Stimulated activated CD4-positive, alpha-beta T cell treated with anti-CD3 and anti-CD28 coated beads, Interleukin-2, amount 100 ng/mL, for 48 hours (primary cell): ENCODE measurements around the gene GOLGB1.
"Not testable (repeated sequence)": the region's sequence is repeated elsewhere in the genome, so short reads cannot be mapped to it uniquely, and the experiment has no call there.

Source experiments
- DNase-seq, 2 donors: peaks; one replicate each; pipeline ENCODE4 v3.0.0-alpha.2; 2020

Gene GOLGB1, protein sequence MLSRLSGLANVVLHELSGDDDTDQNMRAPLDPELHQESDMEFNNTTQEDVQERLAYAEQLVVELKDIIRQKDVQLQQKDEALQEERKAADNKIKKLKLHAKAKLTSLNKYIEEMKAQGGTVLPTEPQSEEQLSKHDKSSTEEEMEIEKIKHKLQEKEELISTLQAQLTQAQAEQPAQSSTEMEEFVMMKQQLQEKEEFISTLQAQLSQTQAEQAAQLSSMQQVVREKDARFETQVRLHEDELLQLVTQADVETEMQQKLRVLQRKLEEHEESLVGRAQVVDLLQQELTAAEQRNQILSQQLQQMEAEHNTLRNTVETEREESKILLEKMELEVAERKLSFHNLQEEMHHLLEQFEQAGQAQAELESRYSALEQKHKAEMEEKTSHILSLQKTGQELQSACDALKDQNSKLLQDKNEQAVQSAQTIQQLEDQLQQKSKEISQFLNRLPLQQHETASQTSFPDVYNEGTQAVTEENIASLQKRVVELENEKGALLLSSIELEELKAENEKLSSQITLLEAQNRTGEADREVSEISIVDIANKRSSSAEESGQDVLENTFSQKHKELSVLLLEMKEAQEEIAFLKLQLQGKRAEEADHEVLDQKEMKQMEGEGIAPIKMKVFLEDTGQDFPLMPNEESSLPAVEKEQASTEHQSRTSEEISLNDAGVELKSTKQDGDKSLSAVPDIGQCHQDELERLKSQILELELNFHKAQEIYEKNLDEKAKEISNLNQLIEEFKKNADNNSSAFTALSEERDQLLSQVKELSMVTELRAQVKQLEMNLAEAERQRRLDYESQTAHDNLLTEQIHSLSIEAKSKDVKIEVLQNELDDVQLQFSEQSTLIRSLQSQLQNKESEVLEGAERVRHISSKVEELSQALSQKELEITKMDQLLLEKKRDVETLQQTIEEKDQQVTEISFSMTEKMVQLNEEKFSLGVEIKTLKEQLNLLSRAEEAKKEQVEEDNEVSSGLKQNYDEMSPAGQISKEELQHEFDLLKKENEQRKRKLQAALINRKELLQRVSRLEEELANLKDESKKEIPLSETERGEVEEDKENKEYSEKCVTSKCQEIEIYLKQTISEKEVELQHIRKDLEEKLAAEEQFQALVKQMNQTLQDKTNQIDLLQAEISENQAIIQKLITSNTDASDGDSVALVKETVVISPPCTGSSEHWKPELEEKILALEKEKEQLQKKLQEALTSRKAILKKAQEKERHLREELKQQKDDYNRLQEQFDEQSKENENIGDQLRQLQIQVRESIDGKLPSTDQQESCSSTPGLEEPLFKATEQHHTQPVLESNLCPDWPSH (N-terminal part only)

DNA sequence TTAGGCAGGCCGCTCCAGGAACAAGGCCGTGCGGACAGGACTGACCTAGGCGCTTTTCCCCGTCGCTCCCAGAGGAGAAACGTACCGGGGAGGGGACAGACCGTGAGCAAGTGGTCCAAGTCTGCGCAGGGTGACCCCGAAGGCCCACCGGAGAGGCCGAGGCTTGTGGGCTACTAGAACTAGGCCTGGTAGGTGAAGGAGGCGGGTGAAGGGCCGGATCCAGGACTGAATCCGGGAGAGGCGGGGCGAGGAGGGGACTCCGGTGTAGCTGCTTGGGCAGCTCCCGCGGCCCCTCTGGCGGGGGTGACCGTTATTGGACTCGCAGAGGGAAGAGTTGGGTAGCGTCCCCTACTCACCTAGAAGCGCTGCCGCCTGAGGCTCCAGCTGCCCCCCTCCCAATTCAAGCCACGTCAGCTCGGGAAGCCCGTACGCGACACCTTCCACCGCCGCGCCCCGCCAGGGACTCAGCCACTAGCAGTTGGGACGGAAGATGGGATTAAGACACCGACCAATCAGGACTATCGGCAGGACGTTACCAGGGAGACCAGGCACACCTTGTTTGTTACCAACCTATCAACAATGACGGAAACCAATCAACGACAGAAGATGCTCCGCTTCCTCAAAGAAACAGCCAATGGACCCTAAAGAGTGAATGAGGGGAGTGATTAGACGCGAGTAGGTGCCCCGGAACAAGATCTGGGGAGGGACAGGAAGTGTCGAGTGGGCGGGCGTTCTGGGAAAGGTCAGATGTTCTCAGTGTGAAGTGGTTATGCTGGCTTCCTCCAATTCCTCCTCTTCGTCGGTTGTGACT, at the start of gene GOLGB1:
GOLGB1 (minus strand) TSS at position 466 of the 811 bp plus-strand sequence. CDS start 18,770 bp downstream, outside the sequence.
- peak; percentile 82 to 87 for DNase-seq

- no peak for DNase-seq
These were observed 47.4 kb upstream of the GOLGB1 start for GRCh38 chr3:121796970-121797369.

- no peak for DNase-seq
These were observed 44.9 kb upstream of the GOLGB1 start for GRCh38 chr3:121794264-121794983.

GRCh38 chr3:121793078-121793477, 43.5 kb upstream of the GOLGB1 start:
- no peak for DNase-seq

DNA sequence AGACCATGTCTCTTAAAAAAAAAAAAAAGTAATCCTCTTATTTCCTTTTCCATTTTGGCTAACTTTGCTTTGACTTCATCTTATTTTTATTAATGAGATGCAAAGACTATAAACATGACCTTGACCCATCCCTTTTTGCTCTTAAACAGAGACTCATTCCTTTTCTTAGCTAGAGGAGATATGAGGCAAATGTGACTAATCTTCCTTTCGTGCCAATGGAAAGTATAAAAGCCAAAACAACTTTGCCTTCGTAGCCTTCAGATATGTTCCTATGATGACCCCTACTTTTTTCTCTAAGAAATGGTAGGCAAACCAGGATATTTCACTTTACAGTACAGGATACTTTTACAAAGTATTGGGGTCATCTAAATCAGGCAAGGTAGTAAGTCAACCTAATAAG, 36.9 kb upstream of the GOLGB1 start:
- no peak for DNase-seq

DNA sequence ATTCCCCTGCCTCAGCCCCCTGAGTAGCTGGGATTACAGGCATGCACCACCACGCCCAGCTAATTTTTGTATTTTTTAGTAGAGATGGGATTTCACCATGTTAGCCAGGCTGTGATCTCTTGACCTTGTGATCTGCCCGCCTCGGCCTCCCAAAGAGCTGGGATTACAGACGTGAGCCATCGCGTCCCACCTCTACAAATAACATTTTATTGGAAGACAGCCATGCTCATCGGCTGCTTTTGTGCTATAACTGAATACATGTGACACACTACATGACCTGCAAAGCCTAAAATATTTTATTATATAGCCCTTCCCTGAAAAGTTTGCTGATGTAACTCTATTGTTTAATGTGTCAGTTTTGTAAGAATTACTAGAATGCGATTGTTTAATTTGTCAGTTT, 33.2 kb upstream of the GOLGB1 start:
- DNase-seq: not testable (repeated sequence)

DNA sequence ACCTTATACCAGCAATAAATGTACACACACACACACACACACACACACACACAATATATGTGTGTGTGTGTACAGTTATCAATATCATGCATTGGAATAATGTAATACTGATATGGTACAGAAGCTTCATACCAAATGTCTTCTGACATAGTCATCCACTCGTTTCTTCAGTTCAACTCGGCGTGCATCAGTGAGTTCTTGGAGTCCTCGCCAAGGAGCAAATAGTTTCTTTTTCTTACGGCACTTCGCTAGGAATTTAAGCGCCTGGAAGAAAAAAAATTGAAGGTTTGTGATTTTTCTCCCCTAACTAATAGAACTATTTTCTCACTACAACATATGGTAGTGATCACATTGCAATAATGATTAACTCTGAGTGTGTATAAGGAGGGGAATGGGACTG, 32.1 kb upstream of the GOLGB1 start:
- no peak for DNase-seq

GRCh38 chr3:121775095-121775494, 25.6 kb upstream of the GOLGB1 start:
- DNase-seq: not testable (repeated sequence)

DNA sequence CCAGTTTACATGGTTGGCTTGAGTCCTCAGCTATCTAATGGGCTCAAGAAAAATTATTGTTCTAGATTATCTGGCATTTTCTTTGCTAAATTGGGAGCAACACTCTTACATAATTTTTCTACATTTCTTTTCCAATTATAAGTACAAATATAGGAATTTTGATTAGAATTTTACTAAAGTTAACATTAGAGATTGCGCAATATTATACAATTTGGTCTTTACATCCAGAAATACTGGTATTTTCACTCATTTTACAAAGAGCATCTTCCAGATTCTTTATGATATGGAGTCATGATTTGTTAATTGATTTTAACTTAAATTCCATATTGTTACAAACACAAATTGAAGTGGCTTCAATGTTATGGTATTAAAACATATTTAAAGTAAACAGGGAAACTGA, 19.7 kb upstream of the GOLGB1 start:
- DNase-seq: no peak

DNA sequence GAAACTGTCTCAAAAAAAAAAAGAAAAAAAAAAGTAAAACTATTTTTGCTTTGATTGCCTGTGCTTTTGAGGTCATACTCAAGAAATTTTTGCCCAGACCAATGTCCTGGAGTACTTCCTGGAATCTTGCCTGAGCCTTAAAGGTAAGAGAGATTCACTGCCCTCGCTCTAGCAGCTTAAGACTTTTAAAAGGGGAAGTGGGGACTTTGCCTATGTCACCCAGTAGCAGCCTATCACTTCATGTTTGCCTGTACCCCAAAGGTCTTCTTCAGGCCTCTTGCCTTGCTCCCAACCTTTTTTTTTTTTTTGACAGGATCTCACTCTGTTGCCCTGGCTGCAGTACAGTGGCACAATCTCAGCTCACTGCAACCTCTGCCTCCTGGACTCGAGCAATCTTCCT, 18.9 kb upstream of the GOLGB1 start:
- no peak for DNase-seq

GRCh38 chr3:121759541-121760202, 10.1 kb upstream of the GOLGB1 start:
- no peak for DNase-seq

DNA sequence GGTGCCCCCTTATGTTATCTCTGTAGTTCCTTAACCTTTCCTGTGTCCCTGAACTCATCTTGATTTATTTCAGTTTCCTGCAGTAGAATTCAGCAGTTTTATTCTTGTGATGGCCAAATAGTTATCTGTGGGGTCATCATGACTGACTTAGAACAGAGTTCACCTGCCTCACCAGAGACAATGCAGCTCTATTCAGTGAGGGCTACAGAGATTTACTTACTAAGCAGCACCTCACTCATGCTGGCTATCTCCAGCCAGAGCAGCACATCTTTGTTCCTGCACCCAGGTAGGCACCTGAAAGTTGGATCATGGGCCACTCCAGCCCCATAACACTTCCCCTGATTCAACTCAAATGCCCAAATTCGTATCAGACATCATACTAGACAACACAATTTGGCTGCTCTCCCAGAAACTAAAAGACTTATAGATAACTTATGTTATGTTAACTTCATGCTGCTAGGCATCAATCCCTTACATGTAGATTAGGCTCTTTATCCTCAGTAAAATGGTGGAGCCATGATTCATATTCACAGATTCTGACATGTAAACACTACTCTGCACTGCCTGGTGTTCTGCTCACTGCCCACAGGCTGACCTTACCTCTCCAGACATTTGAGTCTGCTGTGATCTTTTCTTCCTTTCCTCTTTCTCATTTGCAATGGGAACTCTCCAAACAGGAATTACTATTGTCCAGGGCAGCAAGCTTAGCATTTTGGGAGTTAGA, 9.3 kb upstream of the GOLGB1 start:
- DNase-seq: no peak

GRCh38 chr3:121757812-121758545, 8.4 kb upstream of the GOLGB1 start:
- no peak for DNase-seq

DNA sequence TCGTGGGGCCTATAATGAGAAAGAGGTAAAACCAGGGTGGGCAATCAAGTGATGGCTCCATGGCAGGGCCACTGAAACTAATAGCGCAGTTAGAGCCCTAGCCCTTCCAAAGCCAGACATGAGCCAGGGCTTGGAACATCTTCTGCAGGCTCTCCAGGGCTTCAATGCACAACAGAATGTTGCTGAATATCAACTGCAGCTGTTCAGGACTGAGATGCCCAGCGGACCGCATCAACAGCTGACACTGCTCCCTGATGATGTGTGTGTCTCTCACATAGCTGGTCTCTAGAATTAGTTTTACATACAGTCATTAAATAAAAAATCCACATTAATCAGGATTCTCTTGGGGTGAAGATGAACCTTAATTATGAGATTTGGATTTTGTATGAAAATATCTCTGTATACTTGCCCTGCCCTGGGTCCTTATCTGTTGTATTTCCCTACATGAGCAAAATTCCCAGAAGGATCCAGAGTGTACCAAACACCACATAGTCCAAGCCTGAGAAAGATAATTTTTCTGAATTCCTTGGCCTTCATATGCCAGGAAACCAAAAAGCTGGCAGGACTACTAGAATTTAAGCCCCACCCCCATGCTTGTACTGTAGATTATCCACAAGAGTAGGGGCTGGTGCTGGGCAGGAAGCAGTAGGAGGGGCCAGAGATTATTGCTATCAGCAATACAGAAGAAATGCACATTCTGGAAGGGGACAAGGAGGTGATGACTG, 7.7 kb upstream of the GOLGB1 start:
- DNase-seq: no peak

DNA sequence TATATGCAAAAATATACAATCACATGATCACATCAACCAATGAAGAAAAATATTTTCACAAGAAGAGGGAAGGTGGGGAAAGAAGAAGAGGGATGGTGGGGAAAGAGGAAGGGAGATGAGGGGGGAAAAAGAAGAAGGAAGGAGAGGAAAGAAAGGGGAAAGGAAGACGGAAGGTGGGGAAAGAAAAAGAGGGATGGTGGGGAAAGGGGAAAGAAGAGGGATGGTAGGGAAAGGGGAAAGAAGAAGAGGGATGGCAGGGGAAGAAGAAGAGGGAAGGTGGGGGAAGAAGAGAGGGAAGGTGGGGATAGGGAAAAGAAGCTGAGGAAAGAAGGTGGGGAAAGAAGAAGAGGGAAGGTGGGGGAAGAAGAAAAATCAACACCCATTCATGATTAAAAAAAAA, 3.2 kb upstream of the GOLGB1 start:
- DNase-seq: no peak

GRCh38 chr3:121752261-121752660, 2.7 kb upstream of the GOLGB1 start:
- no peak for DNase-seq

DNA sequence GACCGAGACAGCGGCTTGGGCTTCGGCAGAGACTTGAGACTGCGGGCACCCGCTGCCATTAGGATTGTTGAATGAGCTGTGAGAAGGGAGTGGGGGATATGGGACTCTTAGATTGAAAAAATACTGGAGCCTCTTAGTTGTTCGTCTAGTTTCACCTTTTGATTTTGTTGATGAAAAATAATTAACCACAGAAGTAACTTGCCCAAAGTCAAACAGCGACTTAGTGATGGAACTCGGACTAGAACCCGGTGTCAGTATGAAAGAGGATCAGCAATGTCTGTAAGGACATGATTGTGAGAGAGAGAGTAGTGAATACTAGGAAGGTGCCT, 510 bp upstream of the GOLGB1 start:
- no peak for DNase-seq

- peak in 1 of 2 donors; percentile 15 for DNase-seq
These were observed 763 bp downstream of the GOLGB1 start for GRCh38 chr3:121748680-121749275.
